CD4-positive, alpha-beta T cell treated with Interleukin-15 for 1 hour (primary cell): Measurements from ENCODE around the gene LY6G6F.
A peak's percentile ranks its signal among the peaks of the same experiment; 100 is the strongest.
"Not testable (repeated sequence)": the region's sequence is repeated elsewhere in the genome, so short reads cannot be mapped to it uniquely, and the experiment has no call there.

Experiments
- DNase-seq: peaks from one replicate; pipeline ENCODE4 v3.0.0-alpha.2; 2020

LY6G6F gene

DNA sequence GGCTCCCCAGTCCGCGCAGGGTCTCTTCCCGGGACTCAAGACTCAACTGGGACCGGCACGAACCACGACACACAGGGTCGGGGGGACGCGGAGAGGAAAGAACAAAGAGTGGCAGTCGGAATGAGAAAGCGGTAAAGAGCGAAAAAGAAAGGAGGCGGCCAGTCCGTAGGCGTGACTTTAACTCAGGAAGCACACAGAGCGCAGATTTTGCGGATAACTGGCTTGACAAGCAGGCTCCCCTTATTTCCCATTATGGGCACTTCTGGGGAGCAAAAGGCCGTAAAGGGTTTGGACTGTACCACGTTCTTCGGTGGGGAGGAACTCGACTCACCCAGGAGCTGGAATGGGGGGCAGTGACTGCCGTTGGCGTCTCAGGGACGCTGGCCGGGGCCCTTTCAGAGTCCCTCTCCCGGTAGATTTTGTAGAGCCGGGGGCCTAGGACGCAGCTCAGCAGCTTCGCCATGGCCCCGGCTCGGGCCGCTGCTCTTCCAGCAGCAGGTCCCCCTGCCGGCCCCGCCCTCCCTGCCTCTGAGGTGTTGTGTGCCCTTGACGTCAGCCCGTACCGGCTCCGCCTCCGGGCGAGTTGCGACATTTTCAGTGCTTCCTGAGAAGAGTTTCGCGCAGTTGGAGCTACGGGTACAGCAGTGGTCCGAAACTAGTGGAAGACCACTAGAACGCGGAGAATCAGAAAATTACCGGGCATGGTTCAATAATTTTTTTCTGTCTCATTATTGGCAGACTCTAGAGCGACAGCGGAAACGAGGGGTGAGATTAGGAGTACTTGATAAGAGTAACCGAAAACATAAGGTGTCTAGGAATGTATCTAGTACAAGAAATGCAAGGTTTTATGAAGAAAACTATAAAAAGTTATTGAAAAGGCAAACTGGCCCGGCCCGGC, 3.6 kb upstream of the LY6G6F start, which contains the start of gene ABHD16A:
ABHD16A (minus strand) TSS at position 506 of the 898 bp plus-strand sequence; CDS start at position 463, 43 bp downstream.
- DNase-seq, result peak; percentile 98

- no peak for DNase-seq
Measured at GRCh38 chr6:31705931-31706330, 735 bp upstream of the LY6G6F start.

DNA sequence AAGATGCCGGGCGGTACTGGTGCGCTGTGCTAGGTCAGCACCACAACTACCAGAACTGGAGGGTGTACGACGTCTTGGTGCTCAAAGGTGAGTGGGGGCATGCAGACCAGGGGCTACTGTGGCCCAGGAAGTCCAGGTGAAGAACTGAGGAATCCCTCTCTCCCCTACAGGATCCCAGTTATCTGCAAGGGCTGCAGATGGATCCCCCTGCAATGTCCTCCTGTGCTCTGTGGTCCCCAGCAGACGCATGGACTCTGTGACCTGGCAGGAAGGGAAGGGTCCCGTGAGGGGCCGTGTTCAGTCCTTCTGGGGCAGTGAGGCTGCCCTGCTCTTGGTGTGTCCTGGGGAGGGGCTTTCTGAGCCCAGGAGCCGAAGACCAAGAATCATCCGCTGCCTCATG, 1.0 kb downstream of the LY6G6F start:
- DNase-seq, result no peak

- no peak for DNase-seq
Measured at GRCh38 chr6:31708224-31708623, 1.6 kb downstream of the LY6G6F start.

DNA sequence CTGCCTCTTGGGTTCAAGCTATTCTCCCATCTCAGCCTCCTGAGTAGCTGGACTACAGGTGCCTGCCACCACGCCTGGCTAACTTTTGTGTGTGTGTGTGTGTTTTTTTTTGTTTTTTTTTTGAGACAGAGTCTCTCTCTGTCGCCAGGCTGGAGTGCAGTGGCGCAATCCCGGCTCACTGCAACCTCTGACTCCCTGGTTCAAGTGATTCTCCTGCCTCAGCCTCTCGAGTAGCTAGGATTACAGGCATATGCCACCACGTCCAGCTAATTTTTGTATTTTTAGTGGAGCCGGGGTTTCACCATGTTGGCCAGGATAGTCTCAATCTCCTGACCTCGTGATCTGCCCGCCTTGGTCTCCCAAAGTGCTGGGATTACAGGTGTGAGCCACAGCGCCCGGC, 2.5 kb downstream of the LY6G6F start:
- not testable (repeated sequence) for DNase-seq

DNA sequence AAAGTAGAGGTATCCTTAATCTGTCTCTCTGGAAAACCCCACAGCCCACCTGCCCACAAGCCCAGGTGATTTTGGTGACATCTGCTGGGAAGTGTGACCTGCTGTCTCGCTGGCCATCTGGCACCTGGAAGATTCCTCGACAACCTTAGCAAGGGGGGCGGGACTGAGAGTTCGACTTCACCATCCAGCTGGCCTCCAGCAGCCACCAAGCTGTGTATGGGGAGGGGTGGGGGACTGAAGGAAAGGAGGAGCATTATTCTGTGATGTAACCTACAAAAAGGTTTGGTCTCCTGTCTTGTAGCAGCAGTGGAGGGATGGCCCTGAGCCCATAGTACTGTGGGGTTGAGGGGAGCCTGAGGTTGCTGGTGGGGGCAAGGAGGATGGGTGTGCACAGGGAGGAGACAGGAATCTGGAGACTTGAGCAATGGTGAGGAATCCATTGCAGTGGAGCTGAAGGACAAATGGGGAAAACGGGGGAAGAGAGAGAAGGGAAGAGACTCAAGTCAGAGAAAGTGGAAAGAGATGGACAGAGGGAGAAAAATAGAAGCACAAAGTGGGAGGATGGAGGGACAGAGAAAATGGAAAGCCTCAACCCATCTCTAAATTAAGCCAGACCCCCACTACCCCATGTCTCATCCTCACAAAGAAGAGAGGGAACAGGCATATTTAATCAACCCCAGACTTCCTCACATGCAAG, 4.0 kb downstream of the LY6G6F start:
- no peak for DNase-seq

DNA sequence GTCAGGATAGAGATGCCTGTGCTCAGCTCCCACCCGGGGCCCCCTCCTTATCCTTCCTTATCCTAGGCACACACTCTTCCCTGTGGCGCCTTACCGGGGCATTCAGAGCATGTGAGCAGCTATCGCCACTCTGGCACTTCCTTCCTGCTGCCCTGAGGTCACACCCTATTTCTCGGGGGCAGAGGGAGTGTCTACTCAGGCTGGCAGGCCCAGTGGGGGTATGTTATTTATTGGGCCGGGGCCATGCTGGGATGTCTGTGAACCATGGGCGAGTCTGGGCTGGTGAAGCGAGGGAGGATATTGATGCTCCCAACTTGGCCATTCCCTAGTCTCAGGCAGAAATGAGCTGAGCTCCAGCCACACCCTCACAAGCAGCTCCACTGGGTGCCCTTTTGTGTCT, 4.6 kb downstream of the LY6G6F start:
- DNase-seq, result no peak

DNA sequence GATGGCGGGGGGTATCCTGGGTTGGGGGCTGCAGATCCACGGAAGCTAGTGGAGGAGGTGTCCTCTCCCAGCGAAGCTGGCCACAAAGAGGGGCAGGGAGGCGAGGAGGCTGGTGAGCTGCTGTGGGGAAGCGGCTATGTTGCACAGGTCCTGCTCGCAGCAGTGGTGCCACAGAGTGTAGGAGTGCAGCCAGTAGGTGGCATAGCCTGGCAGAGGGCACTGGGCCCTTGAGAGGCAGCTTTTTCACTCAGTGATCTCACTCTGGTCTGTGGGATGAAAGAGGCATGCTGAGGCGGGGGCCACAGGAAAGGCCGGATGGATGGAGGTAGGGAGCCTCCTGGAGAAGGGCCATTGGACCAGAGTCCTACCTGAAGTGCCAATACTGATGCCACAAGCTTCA, 5.6 kb downstream of the LY6G6F start:
- no peak for DNase-seq

- DNase-seq, result no peak
Measured at GRCh38 chr6:31713465-31713864, 6.8 kb downstream of the LY6G6F start.

DNA sequence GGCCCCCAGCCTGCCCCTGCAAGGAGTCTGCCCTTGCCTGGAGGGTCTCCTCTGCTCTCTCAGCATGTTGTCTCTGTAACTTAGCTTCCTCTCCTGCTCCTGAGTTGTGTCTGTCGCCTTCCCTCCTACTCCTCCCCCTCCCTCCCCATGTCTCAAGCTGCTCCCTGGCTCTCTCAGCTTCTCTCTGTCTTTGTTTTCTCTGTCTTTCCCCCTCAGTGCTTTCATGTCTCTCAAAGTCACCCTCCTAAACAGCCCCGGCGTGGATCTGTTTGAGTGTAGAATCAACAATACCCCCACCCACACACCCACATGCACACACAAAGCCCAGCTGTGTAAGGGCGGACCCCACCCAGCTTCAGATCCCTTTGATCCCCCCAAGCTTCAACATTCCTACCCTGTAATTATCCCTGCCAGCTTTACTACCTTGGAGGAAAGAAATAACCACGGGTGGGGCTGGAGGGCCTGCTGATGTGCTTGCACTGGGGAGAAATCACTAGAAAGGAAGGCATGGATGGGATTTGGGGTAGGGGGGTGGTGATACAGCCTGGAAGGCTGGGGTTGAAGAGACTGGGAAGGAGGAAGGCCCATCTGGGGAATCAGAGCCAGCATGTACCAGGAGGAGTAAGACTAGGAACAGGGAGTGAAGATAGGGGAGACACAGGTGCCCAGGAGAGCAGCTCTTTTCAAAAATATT, 7.5 kb downstream of the LY6G6F start:
- DNase-seq, result no peak

DNA sequence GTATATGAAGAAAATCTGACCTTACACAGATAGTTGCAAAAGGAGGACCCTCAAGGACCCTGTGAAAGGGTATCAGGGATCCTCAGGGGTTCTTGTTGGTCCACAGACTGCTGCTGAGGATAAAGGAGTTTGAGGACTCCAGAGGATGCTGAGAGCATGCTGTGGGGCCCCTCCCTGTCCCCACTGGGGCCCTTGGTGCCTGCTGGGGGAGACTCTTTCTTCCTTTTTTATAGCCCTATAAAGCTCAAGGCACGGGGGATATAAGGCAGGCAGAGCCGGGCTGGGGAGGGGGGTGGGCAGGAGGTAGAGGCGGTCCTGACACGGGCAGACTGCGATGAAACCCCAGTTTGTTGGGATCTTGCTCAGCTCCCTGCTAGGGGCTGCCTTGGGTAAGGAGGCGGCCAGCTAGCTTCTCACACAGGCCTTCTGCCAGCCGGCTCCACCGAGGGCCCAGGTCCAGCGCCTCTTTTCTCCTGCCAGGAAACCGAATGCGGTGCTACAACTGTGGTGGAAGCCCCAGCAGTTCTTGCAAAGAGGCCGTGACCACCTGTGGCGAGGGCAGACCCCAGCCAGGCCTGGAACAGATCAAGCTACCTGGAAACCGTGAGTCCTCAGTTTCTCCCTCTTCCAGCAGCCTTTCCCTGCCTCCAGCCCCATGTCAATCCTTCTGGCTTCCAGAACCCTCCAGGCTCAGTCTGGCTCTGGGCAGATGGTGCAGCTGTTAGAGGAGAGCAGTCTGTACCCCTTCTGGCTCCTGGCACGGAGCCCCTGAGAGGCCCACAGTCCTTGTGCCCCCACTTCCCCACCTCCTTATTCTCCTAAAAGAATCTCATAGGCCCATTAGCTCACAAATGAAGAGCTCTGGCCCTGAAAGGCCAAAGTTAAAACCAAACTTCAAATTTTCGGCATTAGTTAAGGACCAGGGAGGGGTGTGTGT, 8.6 kb downstream of the LY6G6F start, which contains the start of gene LY6G6D:
LY6G6D (plus strand) TSS at position 327 of the 937 bp plus-strand sequence; CDS start at position 335, 8 bp downstream.
- no peak for DNase-seq

DNA sequence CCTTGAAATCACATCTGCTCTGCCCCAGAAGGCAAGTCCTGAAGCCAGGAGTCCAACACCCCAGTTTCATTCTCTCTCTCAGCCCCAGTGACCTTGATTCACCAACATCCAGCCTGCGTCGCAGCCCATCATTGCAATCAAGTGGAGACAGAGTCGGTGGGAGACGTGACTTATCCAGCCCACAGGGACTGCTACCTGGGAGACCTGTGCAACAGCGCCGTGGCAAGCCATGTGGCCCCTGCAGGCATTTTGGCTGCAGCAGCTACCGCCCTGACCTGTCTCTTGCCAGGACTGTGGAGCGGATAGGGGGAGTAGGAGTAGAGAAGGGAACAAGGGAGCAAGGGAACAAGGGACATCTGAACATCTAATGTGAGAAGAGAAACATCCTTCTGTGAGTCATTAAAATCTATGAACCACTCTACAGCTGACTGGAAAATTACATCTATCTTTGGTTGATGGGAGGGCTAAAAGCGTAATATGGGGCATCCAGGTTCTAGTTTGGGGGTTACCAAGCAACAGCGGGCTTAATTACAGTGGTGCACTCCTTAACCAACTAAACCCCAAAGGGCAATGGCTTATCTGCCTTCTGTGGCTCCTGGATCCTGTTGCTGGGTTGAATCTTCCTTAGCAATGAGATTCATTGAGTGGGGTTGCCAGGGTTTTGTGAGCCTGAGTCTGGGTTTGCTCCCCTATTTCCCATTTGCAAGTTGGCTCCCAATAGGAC, 11.0 kb downstream of the LY6G6F start:
- DNase-seq, result no peak

- DNase-seq, result no peak
Measured at GRCh38 chr6:31718265-31718664, 11.6 kb downstream of the LY6G6F start.

DNA sequence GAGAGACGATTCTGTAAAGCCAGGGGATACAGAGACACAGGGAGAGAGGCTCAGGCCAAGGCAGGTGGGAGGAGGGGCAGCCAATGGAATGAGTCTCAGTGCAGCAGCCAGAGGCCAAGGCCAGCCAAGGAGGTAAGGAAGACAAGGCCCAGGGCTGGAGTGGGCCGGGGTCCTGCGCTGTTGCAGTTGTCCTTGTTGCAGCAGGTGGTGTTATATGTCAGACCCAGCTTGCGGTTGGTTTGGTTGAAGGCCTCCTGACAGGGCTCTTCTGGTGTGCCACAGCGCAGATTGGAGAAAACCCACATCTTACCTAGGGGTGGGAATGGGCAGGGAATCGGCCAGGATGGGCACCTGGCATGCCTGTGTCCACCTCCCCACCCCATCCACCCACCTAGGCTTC, 12.3 kb downstream of the LY6G6F start:
- no peak for DNase-seq

DNA sequence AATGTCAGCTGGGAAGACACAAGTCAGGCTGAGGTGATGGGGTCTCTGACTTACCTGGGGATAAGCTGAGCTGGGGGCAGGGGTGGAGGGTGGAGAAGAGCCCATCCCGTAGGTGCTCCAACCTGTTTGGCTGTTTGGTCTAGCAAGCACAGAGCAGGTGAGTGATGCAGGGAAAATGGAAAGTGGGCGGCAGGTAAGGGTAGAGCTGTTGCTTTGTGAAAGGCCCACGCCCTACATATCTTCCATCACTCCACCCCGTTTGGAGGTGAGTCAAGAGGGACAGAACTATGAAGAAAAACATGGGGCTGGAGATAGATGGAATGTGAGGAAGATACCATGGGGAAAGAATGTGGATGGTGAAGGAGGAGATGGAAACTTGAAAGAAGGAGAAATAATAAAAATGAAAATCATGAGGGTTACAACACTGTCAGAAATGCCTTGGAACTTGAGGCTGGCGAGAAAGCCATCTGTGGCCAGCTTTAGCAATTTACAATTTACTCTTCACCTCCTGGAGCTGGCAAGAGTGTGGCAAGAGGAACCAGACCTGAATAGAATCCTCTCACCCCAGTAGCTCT, 13.6 kb downstream of the LY6G6F start:
- DNase-seq, result no peak

DNA sequence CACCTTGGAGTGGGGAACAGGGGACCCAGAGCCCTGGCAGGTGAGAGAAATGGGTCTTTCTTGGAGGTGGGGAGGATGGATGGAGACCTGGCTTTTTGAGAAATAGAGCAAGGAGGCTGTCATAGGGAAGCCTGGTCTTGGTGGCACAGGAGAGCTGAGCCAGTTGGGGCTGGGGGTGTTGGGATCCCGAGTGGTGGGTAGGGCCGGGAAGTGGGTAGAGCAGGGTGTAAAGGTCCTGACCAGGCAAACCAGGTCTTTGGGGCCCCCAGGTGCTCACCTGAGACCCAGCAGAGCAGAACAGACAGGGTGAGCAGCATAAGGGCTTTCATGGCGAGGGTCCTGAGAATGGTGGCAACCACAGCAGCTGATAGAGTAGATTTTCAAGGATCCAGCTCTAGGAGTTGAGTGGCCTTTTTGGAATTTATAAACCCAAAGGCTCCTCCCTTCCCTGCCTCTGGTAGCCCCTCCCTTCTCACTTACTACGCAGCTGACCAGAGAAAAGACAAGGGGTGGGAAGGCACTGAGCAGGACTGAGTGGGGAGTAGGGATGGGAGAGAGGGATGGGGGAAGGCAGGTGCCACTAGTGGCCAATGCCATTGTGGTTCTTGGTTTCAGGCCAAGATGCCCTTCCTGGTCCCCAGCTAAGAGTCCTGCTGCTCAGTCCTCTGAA, 14.8 kb downstream of the LY6G6F start, which contains the start of gene LY6G6C:
LY6G6C (minus strand) TSS at position 396 of the 670 bp plus-strand sequence; CDS start at position 329, 67 bp downstream.
- no peak for DNase-seq

GRCh38 chr6:31722173-31722572, 15.5 kb downstream of the LY6G6F start:
- DNase-seq, result no peak

DNA sequence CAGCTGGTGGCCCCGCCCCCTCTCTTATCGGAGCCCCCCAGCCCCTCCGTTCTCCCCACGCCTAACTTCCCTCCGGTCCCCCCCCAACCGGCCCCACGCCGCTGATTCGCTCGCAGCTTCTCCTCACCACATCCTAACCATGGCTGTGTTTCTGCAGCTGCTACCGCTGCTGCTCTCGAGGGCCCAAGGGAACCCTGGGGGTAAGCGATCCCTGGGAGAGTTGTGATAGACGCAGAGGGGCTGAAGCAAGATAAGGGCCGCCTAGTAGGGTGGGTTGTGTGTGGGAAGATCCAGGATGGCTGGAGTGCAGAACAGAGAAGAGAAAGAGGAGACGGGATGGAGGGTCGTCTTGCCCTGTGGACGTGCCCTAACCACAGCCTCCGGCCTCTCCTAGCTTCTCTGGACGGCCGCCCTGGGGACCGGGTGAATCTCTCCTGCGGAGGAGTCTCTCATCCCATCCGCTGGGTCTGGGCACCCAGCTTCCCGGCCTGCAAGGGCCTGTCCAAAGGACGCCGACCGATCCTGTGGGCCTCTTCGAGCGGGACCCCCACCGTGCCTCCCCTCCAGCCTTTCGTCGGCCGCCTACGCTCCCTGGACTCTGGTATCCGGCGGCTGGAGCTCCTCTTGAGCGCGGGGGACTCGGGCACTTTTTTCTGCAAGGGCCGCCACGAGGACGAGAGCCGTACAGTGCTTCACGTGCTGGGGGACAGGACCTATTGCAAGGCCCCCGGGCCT, 16.7 kb downstream of the LY6G6F start, which contains the start of gene MPIG6B:
MPIG6B (plus strand) TSS at position 129 of the 735 bp plus-strand sequence; CDS start at position 140, 11 bp downstream.
- no peak for DNase-seq

DNA sequence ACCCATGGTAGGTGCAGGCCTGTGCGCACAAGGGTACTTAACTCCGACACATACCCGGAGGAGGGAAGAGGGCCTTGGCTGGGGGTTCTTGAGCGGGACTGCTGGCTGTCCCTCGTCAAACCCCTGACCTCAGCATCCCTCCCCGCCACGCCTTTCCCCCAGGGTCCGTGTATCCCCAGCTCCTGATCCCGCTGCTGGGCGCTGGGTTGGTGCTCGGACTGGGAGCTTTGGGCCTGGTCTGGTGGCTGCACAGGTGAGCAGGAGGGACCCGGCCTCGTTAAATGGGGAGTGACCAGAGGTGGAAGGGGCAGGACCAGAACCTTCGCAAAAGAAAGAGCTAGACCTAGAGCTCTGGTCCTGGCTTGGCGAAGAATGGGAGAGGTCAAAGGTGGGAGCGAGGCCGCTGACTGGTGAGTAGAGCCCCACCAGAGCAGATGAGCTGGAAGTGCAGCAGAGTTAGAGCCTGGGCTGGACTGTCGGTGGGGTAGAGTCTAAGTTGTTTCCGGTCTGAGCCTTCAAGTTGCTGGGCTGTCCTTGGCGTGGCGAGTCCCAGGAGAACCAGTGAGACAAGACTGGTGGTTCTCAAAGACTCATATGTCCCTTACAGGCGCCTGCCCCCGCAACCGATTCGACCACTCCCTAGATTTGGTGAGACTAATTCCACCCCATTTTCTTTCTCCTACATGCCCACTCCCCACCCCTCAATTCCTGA, 17.5 kb downstream of the LY6G6F start:
- DNase-seq, result no peak
